GM23248 (cell line): ENCODE measurements around the gene PDRG1.

Experiments
- EZH2 ChIP-seq: fragments of 200-600 bp; sonication (generic); IDR thresholded peaks from 2 replicates; pipeline ENCODE4 v1.6.1; 2018; ENCODE audit warnings: antibody characterized with exemption, mild to moderate bottlenecking; ENCODE audit not compliant: insufficient read depth, poor library complexity, severe bottlenecking
- EZH2phosphoT487 ChIP-seq: fragments of 200-600 bp; sonication (generic); IDR thresholded peaks from 2 replicates; pipeline ENCODE4 v1.6.1; 2018; ENCODE audit warnings: antibody characterized with exemption, moderate library complexity, mild to moderate bottlenecking, low read depth; ENCODE audit not compliant: insufficient read depth

DNA sequence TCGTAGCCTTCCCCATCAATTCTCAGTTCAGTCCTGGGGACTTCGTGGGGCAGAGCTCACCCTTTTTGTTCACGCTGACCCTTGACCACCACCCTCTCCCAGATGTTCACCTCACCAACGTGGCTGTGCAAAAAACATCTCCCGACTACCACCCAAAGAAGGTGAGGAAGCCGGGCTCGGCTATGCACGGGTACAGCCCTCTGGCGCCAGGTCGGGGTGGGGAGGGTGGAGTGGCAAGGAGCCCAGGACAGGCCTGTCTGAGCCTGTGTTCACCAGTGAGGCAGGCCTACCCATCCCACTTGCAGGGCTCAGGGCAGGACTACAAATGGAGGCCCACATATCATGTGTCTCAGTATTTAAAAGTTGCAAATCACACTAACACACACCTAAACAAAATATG is 18.1 kb downstream of the PDRG1 start:
- no peak for TF ChIP-seq EZH2
- no peak for TF ChIP-seq EZH2phosphoT487
